HFF-Myc (cell line): Measurements from ENCODE around the gene CDPF1.
"Not testable (repeated sequence)": the region's sequence is repeated elsewhere in the genome, so short reads cannot be mapped to it uniquely, and the experiment has no call there.

Experiments
- DNase-seq: peaks from one replicate; pipeline ENCODE4 v3.0.0-alpha.2; 2011; ENCODE audit warnings: low read depth; ENCODE audit errors: extremely low read depth
- H3K4me3 ChIP-seq: replicated peaks from 2 replicates; pipeline ENCODE4 v1.5.1; 2011; ENCODE audit warnings: low read depth, mild to moderate bottlenecking, control low read depth, low read length
- TF ChIP-seq, protein P1 (sequence below): IDR thresholded peaks from 2 replicates; pipeline ENCODE4 v1.5.1; 2012; ENCODE audit warnings: mild to moderate bottlenecking, low read depth, low read length, control low read depth; ENCODE audit errors: missing control alignments

Gene CDPF1

DNA sequence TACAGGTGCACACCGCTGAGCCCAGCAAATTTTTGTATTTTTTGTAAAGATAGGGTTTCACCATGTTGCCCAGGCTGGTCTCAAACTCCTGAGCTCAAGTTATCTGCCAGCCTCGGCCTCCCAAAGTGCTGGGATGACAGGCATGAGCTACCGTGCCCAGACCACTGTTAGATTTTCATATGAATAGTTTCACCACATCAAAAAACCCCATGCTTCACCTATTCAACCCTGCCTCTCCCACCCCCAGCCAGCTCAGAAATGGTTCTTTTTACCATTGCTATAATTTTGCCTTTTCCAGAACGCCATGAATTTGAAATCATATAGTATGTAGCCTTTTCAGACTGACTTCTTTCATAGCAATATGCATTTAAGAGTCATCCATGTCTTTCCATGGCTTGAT lies 37.9 kb downstream of the CDPF1 start:
- no peak for DNase-seq
- no peak overlapping the region for H3K4me3 ChIP-seq
- TF ChIP-seq, protein P1, sequence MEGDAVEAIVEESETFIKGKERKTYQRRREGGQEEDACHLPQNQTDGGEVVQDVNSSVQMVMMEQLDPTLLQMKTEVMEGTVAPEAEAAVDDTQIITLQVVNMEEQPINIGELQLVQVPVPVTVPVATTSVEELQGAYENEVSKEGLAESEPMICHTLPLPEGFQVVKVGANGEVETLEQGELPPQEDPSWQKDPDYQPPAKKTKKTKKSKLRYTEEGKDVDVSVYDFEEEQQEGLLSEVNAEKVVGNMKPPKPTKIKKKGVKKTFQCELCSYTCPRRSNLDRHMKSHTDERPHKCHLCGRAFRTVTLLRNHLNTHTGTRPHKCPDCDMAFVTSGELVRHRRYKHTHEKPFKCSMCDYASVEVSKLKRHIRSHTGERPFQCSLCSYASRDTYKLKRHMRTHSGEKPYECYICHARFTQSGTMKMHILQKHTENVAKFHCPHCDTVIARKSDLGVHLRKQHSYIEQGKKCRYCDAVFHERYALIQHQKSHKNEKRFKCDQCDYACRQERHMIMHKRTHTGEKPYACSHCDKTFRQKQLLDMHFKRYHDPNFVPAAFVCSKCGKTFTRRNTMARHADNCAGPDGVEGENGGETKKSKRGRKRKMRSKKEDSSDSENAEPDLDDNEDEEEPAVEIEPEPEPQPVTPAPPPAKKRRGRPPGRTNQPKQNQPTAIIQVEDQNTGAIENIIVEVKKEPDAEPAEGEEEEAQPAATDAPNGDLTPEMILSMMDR, result no peak

DNA sequence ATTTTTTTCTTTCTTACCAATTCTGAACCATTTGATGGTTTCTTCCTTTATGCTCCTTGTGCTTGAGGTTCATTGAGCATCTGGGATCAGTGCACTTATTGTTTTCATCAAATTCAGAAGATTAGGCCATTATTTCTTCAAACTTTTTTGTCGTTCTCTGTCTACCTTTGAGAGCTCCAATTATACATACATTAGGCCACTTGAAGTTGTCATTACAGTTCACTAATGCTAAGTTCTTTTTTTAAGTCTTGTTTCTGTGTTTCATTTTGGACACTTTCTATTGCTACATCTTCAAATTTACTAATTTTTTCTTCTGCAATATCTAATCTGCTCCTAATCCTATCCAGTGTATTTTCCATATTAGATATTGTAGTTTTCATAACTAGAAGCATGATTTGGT lies 40.8 kb downstream of the CDPF1 start:
- no peak overlapping the region for H3K4me3 ChIP-seq
- DNase-seq, result no peak
- TF ChIP-seq, protein P1, result no peak

DNA sequence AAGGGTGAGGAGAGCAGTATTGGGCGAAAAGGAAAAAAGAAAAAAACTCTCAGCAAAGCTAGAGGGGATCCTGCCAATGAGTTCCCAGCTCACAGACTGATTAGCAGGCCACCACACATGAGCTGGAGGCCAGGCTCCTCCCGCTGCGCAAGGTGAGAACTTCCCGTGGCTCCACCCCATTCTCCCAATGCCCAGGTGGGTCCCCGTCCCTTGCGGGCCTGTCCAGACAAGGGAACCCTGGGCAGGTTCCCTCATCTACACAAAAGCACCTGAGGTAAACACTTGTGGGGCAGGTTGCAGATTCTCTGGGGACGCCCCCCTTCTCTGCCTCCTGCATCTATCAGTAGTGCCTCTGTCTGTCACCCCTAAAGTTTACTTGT lies 46.5 kb downstream of the CDPF1 start:
- no peak overlapping the region for H3K4me3 ChIP-seq
- TF ChIP-seq, protein P1, result no peak
- DNase-seq, result no peak

DNA sequence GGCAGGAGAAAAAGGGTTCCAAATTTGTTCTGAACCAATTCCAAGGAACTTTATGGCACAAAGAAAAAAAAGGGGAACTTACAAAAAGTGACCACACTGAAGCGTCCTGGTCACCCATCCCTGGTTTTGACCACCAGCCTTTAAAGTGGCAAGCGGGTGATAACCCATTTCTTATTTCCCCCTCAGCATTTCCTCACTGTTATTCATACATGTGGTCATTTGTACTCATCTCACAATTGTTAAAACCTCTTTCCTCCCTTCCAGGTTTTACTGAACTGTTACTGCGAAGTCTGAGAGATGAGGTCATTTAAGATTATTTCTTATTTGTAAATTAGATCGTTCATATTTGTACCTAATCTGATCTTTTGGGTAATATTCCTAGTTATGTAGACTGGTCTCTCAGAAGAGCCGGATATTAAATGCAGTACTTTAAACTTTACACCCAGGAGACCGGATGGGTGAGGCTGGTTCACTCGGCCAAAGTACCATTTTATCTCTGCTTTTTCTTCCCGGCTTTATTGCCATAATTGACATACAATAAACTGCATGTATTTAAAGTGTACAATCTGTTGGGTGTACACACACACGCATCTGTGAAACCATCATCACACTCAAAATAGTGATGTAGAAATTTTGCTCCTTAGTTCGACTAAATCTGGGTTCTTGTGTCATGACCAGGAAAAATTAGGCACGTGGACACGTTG lies 47.0 kb downstream of the CDPF1 start:
- DNase-seq, result no peak

DNA sequence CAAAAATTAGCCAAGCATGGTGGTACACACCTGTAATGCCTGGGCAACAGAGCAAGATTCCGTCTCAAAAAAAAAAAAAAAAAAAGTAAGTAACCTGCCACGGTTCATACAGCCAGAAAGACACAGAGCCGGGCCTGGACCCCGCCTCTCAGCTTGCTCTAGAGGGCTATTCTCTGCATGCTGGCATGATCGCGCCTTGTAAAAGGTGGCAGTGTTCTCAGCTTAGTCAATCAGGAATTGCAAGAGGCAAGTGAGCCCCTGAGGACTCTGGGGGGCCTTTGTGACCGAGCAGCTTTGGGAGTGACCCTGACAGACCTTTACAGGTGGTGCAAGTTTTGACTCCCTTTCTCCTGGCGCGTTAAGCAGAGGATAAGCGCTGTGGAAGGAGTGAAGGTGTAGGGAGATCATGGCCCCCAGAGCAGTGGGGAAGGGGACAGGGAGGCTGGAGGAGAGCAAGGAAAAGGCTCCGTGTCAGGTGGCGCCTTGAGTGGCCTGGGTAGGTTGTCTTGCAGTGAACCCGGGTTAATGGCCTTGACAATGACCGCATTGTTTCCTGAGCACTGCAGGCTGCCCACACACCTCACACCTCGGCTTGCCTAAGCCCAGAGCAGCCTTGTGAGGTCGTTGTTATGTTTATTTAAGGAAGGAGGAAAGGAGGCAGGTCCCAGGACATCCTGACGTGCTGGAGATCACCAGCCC lies 48.9 kb downstream of the CDPF1 start:
- TF ChIP-seq, protein P1, result no peak
- H3K4me3 ChIP-seq, result no peak overlapping the region
- DNase-seq, result no peak

More for the DNA sequence above, 47.0 kb downstream of the CDPF1 start:
- TF ChIP-seq, protein P1, result no peak
- H3K4me3 ChIP-seq, result no peak overlapping the region

DNA sequence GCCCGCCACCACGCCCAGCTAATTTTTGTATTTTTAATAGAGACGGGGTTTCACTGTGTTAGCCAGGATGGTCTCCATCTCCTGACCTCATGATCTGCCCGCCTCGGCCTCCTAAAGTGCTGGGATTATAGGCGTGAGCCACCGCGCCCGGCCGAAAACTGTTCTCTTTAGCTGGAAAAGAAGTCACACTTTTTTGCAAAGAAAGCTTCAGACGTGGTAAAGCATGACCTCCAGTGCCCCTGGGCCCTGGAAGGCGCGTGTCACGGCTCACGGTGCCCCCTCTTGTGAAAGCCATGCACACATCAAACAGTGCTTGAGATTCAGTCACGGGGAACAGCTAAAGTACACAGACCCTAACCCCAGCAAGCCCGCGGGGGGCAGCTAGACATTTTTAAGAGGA lies 51.3 kb downstream of the CDPF1 start:
- not testable (repeated sequence) for DNase-seq, H3K4me3 ChIP-seq

DNA sequence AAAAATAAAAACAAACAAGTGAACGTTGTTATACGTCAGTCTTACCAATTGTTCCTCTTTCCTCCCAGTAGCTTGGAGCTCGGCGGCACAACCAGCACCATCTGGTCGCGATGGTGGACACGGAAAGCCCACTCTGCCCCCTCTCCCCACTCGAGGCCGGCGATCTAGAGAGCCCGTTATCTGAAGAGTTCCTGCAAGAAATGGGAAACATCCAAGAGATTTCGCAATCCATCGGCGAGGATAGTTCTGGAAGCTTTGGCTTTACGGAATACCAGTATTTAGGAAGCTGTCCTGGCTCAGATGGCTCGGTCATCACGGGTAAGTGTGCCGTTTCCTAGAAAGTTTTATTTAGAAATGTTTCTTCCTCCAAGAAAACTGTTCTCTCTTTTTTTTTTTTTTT lies 51.8 kb downstream of the CDPF1 start:
- no peak for DNase-seq
- TF ChIP-seq, protein P1, result no peak

More for the DNA sequence above, 51.8 kb downstream of the CDPF1 start:
- H3K4me3 ChIP-seq, result no peak overlapping the region
